GM19468 (cell line): ENCODE measurements around the gene MAP1LC3A.

Experiments
- ATAC-seq: cut with Tn5 transposase; IDR thresholded peaks from one replicate; pipeline ENCODE4 v1.9.1; 2021; ENCODE audit warnings: mild to moderate bottlenecking, moderate library complexity, moderate number of reproducible peaks; ENCODE audit not compliant: unreplicated experiment; ENCODE audit errors: extremely low read depth

Gene MAP1LC3A

GRCh38 chr20:34600892-34601653 is 42.6 kb downstream of the MAP1LC3A start:
- ATAC-seq = no peak

DNA sequence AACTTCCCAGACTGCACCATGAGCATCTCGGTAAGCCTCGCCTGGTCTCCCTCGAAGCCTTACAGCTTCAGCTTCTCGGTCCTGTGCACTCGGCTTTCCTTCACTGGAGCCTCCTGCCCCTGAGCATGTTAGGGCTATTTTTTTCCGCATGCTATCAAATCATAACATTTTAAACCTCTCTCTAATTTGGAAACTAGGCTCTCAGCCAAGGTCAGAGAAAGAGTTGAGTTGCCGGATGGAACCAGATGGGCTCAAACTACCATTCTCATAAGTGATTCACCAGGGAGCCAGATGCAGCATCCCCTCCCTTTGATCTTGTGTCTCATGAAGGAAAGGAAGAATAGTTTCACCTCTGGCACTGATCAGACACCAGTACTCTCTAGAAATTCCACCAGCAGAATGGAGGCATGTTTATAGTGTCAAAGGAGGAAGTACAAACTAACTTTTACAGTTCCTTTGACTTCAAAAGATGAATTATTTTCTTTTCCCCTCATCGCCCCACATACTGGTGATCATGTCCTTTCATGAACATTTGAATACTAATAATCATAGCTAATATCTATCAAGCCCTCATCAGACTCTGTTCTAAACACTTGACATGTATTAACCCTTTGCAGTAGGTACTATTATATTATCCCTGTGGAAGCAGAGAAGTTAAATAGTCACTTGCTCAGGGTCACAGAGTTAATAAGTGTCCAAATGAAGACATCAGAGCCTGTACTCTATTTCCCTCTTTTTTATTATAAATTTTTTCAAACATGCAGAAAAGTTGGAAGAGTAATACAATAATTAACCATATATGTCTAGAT is 46.7 kb downstream of the MAP1LC3A start:
- ATAC-seq = no peak

DNA sequence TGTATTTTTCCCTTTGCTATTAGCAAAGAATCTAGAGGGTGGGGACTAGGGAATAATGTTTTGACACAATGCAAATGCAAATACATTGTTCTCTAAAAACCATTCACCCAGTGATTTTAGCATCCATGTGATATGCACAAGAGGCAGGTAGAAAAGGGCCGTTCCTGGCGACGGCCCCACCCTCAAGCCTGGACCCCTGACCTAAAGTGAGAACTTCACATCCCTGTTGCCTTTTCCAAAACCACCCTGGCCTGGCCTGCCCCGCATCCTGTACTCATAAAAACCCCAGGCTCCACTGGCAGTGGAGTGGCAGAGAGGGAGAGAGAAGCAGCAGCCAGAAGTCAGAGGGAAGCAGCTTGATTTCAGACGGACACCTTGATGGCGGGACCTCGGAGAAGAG is 48.5 kb downstream of the MAP1LC3A start:
- ATAC-seq = no peak
